ENCODE measurements around the gene SLIT3.

GRCh38 chr5:168637281-168637680 lies 663.7 kb downstream of the SLIT3 start:
- TF ChIP-seq, protein P1, sequence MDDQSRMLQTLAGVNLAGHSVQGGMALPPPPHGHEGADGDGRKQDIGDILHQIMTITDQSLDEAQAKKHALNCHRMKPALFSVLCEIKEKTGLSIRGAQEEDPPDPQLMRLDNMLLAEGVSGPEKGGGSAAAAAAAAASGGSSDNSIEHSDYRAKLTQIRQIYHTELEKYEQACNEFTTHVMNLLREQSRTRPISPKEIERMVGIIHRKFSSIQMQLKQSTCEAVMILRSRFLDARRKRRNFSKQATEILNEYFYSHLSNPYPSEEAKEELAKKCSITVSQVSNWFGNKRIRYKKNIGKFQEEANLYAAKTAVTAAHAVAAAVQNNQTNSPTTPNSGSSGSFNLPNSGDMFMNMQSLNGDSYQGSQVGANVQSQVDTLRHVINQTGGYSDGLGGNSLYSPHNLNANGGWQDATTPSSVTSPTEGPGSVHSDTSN (IDR thresholded peaks at IDR 0.05; ENCODE audit: insufficient replicate concordance, low read depth, low read length), result no peak
- TF ChIP-seq, protein P2, sequence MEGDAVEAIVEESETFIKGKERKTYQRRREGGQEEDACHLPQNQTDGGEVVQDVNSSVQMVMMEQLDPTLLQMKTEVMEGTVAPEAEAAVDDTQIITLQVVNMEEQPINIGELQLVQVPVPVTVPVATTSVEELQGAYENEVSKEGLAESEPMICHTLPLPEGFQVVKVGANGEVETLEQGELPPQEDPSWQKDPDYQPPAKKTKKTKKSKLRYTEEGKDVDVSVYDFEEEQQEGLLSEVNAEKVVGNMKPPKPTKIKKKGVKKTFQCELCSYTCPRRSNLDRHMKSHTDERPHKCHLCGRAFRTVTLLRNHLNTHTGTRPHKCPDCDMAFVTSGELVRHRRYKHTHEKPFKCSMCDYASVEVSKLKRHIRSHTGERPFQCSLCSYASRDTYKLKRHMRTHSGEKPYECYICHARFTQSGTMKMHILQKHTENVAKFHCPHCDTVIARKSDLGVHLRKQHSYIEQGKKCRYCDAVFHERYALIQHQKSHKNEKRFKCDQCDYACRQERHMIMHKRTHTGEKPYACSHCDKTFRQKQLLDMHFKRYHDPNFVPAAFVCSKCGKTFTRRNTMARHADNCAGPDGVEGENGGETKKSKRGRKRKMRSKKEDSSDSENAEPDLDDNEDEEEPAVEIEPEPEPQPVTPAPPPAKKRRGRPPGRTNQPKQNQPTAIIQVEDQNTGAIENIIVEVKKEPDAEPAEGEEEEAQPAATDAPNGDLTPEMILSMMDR (IDR thresholded peaks at IDR 0.05 in 2 of 3, conservative IDR thresholded peaks at IDR 0.05 in 1 of 3; ENCODE audit: control insufficient read depth in 2 of 3, extremely low read depth in 1 of 3, insufficient read depth in 1 of 3, low read depth in 3 of 3, low read length in 3 of 3), result no peak
- no peak for TF ChIP-seq USF1 (IDR thresholded peaks at IDR 0.05; ENCODE audit: borderline replicate concordance, extremely low read length, insufficient read depth, low read depth, low read length)
- no peak for TF ChIP-seq NR2C1 (IDR thresholded peaks at IDR 0.05)
- TF ChIP-seq POLR2A (IDR thresholded peaks at IDR 0.05; ENCODE audit: low read depth, low read length), result no peak
- no peak for TF ChIP-seq NR2F1 (conservative IDR thresholded peaks at IDR 0.05)
- TF ChIP-seq, protein P3, sequence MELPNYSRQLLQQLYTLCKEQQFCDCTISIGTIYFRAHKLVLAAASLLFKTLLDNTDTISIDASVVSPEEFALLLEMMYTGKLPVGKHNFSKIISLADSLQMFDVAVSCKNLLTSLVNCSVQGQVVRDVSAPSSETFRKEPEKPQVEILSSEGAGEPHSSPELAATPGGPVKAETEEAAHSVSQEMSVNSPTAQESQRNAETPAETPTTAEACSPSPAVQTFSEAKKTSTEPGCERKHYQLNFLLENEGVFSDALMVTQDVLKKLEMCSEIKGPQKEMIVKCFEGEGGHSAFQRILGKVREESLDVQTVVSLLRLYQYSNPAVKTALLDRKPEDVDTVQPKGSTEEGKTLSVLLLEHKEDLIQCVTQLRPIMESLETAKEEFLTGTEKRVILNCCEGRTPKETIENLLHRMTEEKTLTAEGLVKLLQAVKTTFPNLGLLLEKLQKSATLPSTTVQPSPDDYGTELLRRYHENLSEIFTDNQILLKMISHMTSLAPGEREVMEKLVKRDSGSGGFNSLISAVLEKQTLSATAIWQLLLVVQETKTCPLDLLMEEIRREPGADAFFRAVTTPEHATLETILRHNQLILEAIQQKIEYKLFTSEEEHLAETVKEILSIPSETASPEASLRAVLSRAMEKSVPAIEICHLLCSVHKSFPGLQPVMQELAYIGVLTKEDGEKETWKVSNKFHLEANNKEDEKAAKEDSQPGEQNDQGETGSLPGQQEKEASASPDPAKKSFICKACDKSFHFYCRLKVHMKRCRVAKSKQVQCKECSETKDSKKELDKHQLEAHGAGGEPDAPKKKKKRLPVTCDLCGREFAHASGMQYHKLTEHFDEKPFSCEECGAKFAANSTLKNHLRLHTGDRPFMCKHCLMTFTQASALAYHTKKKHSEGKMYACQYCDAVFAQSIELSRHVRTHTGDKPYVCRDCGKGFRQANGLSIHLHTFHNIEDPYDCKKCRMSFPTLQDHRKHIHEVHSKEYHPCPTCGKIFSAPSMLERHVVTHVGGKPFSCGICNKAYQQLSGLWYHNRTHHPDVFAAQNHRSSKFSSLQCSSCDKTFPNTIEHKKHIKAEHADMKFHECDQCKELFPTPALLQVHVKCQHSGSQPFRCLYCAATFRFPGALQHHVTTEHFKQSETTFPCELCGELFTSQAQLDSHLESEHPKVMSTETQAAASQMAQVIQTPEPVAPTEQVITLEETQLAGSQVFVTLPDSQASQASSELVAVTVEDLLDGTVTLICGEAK (IDR thresholded peaks at IDR 0.05; ENCODE audit: borderline replicate concordance), result no peak
